ENCODE results near the gene TMEM164. TPM values are rescaled to one million over a fixed set of nuclear protein-coding genes. Genes with fewer than 3 reads are reported as not detected.

Gene TMEM164
- total RNA-seq, 6 experiments from 2014 or later = 1.3 to 7.9 (median 2.8) TPM

DNA sequence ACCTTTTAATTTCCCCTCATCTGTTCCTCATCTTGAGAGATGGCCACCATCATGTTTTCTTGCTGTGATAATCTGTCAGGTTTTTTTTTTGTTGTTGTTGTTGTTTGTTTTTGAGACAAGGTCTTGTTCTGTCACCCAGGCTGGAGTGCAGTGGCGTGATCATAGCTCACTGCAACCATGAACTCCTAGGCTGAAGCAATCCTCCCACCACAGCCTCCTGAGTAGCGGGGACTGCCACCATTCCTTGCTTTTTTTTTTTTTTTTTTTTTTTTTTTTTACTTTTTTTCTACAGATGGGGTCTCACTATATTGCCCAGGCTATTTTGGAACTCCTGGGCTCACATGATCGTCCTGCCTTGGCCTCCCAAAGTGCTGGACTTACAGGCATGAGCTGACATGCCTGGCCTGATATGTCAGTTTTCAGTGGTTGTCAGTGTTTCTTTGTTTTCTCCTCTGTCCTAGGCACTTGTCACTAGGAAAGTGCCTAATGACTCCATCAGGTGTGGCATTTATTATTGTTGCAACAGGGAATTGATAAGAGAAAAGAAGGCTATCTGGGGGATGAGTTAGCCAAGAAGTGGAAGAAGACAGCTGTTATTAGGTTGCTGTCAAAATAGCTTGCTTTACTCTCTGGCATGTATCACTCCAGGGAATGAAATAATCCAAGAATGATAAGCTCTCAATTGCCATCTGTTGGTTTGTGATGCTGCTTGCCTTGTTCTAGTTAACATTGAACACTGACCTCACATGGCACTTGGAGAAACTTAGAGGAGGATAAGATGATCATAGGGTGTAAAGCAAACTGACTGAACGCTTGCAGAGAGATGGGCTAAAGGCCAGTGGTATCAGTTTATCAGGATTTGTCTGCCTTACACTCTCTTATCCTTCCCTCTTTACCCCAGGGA lies 41.7 kb downstream of the TMEM164 start:
- WGBS (ENCODE audit: insufficient coverage, low coverage, low lambda C conversion rate, missing lambda C conversion rate) = 32% methylated on average over 3 of the region's 4 CpGs
- H3K9me3 ChIP-seq = no peaks in the 10 kb centered on the region
- intact Hi-C loops (cut with DNase I) = no loop called here
- DNase-seq (no peak), ATAC-seq (no peak)
- H3K4me1 ChIP-seq = no peaks in the 10 kb centered on the region
- TF ChIP-seq, protein P1, sequence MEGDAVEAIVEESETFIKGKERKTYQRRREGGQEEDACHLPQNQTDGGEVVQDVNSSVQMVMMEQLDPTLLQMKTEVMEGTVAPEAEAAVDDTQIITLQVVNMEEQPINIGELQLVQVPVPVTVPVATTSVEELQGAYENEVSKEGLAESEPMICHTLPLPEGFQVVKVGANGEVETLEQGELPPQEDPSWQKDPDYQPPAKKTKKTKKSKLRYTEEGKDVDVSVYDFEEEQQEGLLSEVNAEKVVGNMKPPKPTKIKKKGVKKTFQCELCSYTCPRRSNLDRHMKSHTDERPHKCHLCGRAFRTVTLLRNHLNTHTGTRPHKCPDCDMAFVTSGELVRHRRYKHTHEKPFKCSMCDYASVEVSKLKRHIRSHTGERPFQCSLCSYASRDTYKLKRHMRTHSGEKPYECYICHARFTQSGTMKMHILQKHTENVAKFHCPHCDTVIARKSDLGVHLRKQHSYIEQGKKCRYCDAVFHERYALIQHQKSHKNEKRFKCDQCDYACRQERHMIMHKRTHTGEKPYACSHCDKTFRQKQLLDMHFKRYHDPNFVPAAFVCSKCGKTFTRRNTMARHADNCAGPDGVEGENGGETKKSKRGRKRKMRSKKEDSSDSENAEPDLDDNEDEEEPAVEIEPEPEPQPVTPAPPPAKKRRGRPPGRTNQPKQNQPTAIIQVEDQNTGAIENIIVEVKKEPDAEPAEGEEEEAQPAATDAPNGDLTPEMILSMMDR (IDR thresholded peaks at IDR 0.05) = no peak
- TF ChIP-seq POLR2A (IDR thresholded peaks at IDR 0.05) = no peak
- H3K36me3 ChIP-seq = no peaks in the 10 kb centered on the region
- peaks cover 0 to 7% of the 10 kb centered on the region in 2 donors for H3K27me3 ChIP-seq
- no peak overlapping the region for H3K4me3 ChIP-seq
- H3K27ac ChIP-seq = no peak overlapping the region

- TF ChIP-seq, protein P1 (IDR thresholded peaks at IDR 0.05) = no peak
- TF ChIP-seq POLR2A (IDR thresholded peaks at IDR 0.05) = no peak
- ATAC-seq (no peak), DNase-seq (no peak)
- Histone ChIP-seq H3K9me3 (no peaks in the 10 kb centered on the region), H3K27ac (no peak overlapping the region), H3K36me3 (no peaks in the 10 kb centered on the region), H3K4me1 (no peaks in the 10 kb centered on the region), H3K4me3 (no peak overlapping the region), H3K27me3 (peaks cover 0 to 7% of the 10 kb centered on the region in 2 donors)
- intact Hi-C loops (cut with DNase I) = no loop called here
- whole genome bisulfite sequencing (ENCODE audit: insufficient coverage, low coverage, low lambda C conversion rate, missing lambda C conversion rate) = 72% methylated on average over 3 of the region's 3 CpGs
Observed at GRCh38 chrX:110045421-110045820, 42.5 kb downstream of the TMEM164 start.

DNA sequence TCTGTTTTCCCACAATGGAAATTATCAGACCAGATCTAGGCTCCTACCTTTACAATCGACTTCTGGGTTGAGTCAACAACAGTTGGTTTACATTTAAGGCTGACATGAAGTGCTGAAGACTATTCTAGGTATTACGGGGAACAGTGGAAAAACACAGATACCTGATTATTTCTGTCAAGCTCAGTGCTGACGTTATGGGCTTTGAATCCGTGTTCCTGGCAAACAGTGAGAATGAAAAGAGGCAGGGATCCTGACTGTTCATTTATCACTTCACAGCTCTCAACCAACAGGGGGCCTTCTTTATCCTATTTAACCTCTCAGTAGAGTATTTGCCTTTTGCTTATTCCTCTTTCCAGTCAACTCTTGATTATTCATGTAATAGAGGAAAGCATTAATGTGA lies 43.1 kb downstream of the TMEM164 start:
- Histone ChIP-seq H3K9me3 (no peaks in the 10 kb centered on the region), H3K27me3 (peaks cover 0 to 7% of the 10 kb centered on the region in 2 donors), H3K4me1 (no peaks in the 10 kb centered on the region), H3K27ac (no peak overlapping the region), H3K36me3 (no peaks in the 10 kb centered on the region), H3K4me3 (no peak overlapping the region)
- ATAC-seq (no peak), DNase-seq (no peak)
- intact Hi-C loops (cut with DNase I) = no loop called here
- 40% methylated on average over 4 of the region's 4 CpGs for WGBS (ENCODE audit: insufficient coverage, low coverage, low lambda C conversion rate, missing lambda C conversion rate)
- TF ChIP-seq POLR2A (IDR thresholded peaks at IDR 0.05) = no peak
- TF ChIP-seq, protein P1 (IDR thresholded peaks at IDR 0.05) = no peak

GRCh38 chrX:110046971-110047370 lies 44.1 kb downstream of the TMEM164 start:
- intact Hi-C loops (cut with DNase I) = no loop called here
- ATAC-seq (no peak), DNase-seq (no peak)
- Histone ChIP-seq H3K9me3 (no peaks in the 10 kb centered on the region), H3K27me3 (peaks cover 0 to 7% of the 10 kb centered on the region in 2 donors), H3K27ac (no peak overlapping the region), H3K4me1 (no peaks in the 10 kb centered on the region), H3K36me3 (no peaks in the 10 kb centered on the region), H3K4me3 (no peak overlapping the region)
- 75% methylated on average over 1 of the region's 1 CpG for WGBS (ENCODE audit: insufficient coverage, low coverage, low lambda C conversion rate, missing lambda C conversion rate)
- TF ChIP-seq, protein P1 (IDR thresholded peaks at IDR 0.05) = no peak
- no peak for TF ChIP-seq POLR2A (IDR thresholded peaks at IDR 0.05)

All from right lobe of liver (tissue), 6 donors.